KMS-11 (cell line): ENCODE results near the gene FRYL.
"Not testable (repeated sequence)": the region's sequence is repeated elsewhere in the genome, so short reads cannot be mapped to it uniquely, and the experiment has no call there.

Experiments used
- H2AFZ ChIP-seq: fragments of 200-600 bp; sonication (generic); 2 replicates; pipeline ENCODE4 v1.6.1; 2016; ENCODE audit warnings: antibody characterized with exemption, mixed run types, low read depth
- H3K27ac ChIP-seq: fragments of 200-600 bp; sonication (generic); 2 replicates; pipeline ENCODE4 v1.6.1; 2016; ENCODE audit warnings: mild to moderate bottlenecking, mixed run types
- H3K27me3 ChIP-seq: fragments of 200-600 bp; sonication (generic); 2 replicates; pipeline ENCODE4 v1.6.1; 2017; ENCODE audit warnings: mild to moderate bottlenecking, low read depth, mixed run types, moderate library complexity; ENCODE audit not compliant: insufficient read depth
- H3K36me3 ChIP-seq: fragments of 200-600 bp; sonication (generic); 2 replicates; pipeline ENCODE4 v1.6.1; 2017; ENCODE audit warnings: mild to moderate bottlenecking, mixed run types; ENCODE audit not compliant: insufficient read depth
- H3K4me1 ChIP-seq: fragments of 200-600 bp; sonication (generic); 2 replicates; pipeline ENCODE4 v1.6.1; 2016; ENCODE audit warnings: mild to moderate bottlenecking, low read depth, mixed run types; ENCODE audit not compliant: poor library complexity, severe bottlenecking
- H3K4me2 ChIP-seq: fragments of 200-600 bp; sonication (generic); 2 replicates; pipeline ENCODE4 v1.7.0; 2016; ENCODE audit warnings: mild to moderate bottlenecking, mixed run types
- H3K4me3 ChIP-seq: fragments of 200-600 bp; sonication (generic); IDR thresholded peaks from 2 replicates; pipeline ENCODE4 v1.6.1; 2017; ENCODE audit warnings: low read depth, low read length, mixed read lengths; ENCODE audit not compliant: insufficient read depth
- H3K79me2 ChIP-seq: fragments of 200-600 bp; sonication (generic); 2 replicates; pipeline ENCODE4 v1.6.1; 2016; ENCODE audit warnings: low read depth, mixed run types; ENCODE audit not compliant: insufficient read depth
- H3K9ac ChIP-seq: fragments of 200-600 bp; sonication (generic); 2 replicates; pipeline ENCODE4 v1.6.1; 2016; ENCODE audit warnings: mild to moderate bottlenecking, mixed run types
- H4K20me1 ChIP-seq: fragments of 200-600 bp; sonication (generic); 2 replicates; pipeline ENCODE4 v1.6.1; 2016; ENCODE audit warnings: mild to moderate bottlenecking, mixed run types; ENCODE audit not compliant: insufficient read depth
- CTCF ChIP-seq: fragments of 200-600 bp; sonication (generic); conservative IDR thresholded peaks from 2 replicates; pipeline ENCODE4 v1.6.1; 2017; ENCODE audit warnings: low read depth, mild to moderate bottlenecking, antibody characterized with exemption, low read length, moderate library complexity, mixed read lengths

Gene FRYL

GRCh38 chr4:48722509-48723446 lies 57.3 kb downstream of the FRYL start:
- no peak overlapping the region for H3K4me3 ChIP-seq
- H3K9ac ChIP-seq, result no peak overlapping the region
- H3K79me2 ChIP-seq, result peaks cover 94% of the 10 kb centered on the region
- TF ChIP-seq CTCF, result no peak
- no peak overlapping the region for H3K4me2 ChIP-seq
- peaks cover 18% of the 10 kb centered on the region; the same call in 1 of the 2 replicates for H4K20me1 ChIP-seq
- no peaks in the 10 kb centered on the region for H3K27me3 ChIP-seq
- no peaks in the 10 kb centered on the region for H3K36me3 ChIP-seq
- no peak overlapping the region for H2AFZ ChIP-seq
- no peak overlapping the region for H3K27ac ChIP-seq
- peaks cover 40% of the 10 kb centered on the region for H3K4me1 ChIP-seq

GRCh38 chr4:48720459-48720858 lies 59.6 kb downstream of the FRYL start:
- Histone ChIP-seq H3K4me2 (no peak overlapping the region), H3K4me1 (peaks cover 19% of the 10 kb centered on the region), H3K27me3 (no peaks in the 10 kb centered on the region), H3K79me2 (peaks cover 84% of the 10 kb centered on the region), H3K36me3 (no peaks in the 10 kb centered on the region), H2AFZ (no peak overlapping the region), H4K20me1 (0 out of 2 replicates have a peak, but pooled peaks cover under 1% of the 10 kb centered on the region), H3K4me3 (no peak overlapping the region), H3K27ac (no peak overlapping the region), H3K9ac (no peak overlapping the region)
- TF ChIP-seq CTCF, result no peak

GRCh38 chr4:48718818-48719465 lies 61.1 kb downstream of the FRYL start:
- TF ChIP-seq CTCF, result no peak
- no peaks in the 10 kb centered on the region for H3K36me3 ChIP-seq
- peaks cover 19% of the 10 kb centered on the region for H3K4me1 ChIP-seq
- H2AFZ ChIP-seq, result no peak overlapping the region
- H3K27ac ChIP-seq, result no peak overlapping the region
- peaks cover 70% of the 10 kb centered on the region; the same call in 1 of the 2 replicates for H3K79me2 ChIP-seq
- H3K4me2 ChIP-seq, result no peak overlapping the region
- no peaks in the 10 kb centered on the region for H3K27me3 ChIP-seq
- H3K9ac ChIP-seq, result no peak overlapping the region
- no peak overlapping the region for H3K4me3 ChIP-seq
- no peaks in the 10 kb centered on the region for H4K20me1 ChIP-seq

- H3K4me3 ChIP-seq, H3K27me3 ChIP-seq, H3K36me3 ChIP-seq, H3K27ac ChIP-seq, H3K9ac ChIP-seq, H2AFZ ChIP-seq, H3K4me2 ChIP-seq, H3K4me1 ChIP-seq, H4K20me1 ChIP-seq: not testable (repeated sequence)
- peaks cover 46% of the 10 kb centered on the region; the same call in 1 of the 2 replicates for H3K79me2 ChIP-seq
Observed at GRCh38 chr4:48716285-48716684, 63.8 kb downstream of the FRYL start.
